SW480 (cell line): ENCODE data around the gene ITGB1BP2.
"Not testable (repeated sequence)": the region's sequence is repeated elsewhere in the genome, so short reads cannot be mapped to it uniquely, and the experiment has no call there.

Source experiments
- DNase-seq: peaks from one replicate; pipeline ENCODE4 v3.0.0-alpha.2; 2016; ENCODE audit warnings: low spot score

The ITGB1BP2 gene

GRCh38 chrX:71302461-71303213, 1.1 kb downstream of the ITGB1BP2 start:
- no peak for DNase-seq

GRCh38 chrX:71304561-71304960, 3.0 kb downstream of the ITGB1BP2 start:
- DNase-seq = no peak

- no peak for DNase-seq
Observed at GRCh38 chrX:71315917-71316316, 14.4 kb downstream of the ITGB1BP2 start.

GRCh38 chrX:71316959-71317358, 15.4 kb downstream of the ITGB1BP2 start:
- DNase-seq = not testable (repeated sequence)

- DNase-seq = no peak
Observed at GRCh38 chrX:71320126-71320525, 18.6 kb downstream of the ITGB1BP2 start.

- DNase-seq = no peak
Observed at GRCh38 chrX:71321731-71322130, 20.2 kb downstream of the ITGB1BP2 start.

- not testable (repeated sequence) for DNase-seq
Observed at GRCh38 chrX:71324452-71324851, 22.9 kb downstream of the ITGB1BP2 start.

- no peak for DNase-seq
Observed at GRCh38 chrX:71326394-71326793, 24.8 kb downstream of the ITGB1BP2 start.

GRCh38 chrX:71349151-71349665, 47.7 kb downstream of the ITGB1BP2 start:
- DNase-seq = not testable (repeated sequence)

- not testable (repeated sequence) for DNase-seq
Observed at GRCh38 chrX:71349867-71350266, 48.3 kb downstream of the ITGB1BP2 start.

GRCh38 chrX:71352439-71352838, 50.9 kb downstream of the ITGB1BP2 start:
- DNase-seq = not testable (repeated sequence)
